Fibroblast of pulmonary artery (primary cell): ENCODE results near the gene DNTT.
"Not testable (repeated sequence)": the region's sequence is repeated elsewhere in the genome, so short reads cannot be mapped to it uniquely, and the experiment has no call there.

Source experiments
- DNase-seq: peaks from one replicate; pipeline ENCODE4 v3.0.0-alpha.2; 2010; ENCODE audit warnings: low read depth
- H3K4me3 ChIP-seq: replicated peaks from 2 replicates; pipeline ENCODE4 v1.5.1; 2011; ENCODE audit warnings: low read depth, mild to moderate bottlenecking, control low read depth, low read length, moderate library complexity
- CTCF ChIP-seq: IDR thresholded peaks from 2 replicates; pipeline ENCODE4 v1.5.1; 2011; ENCODE audit warnings: mild to moderate bottlenecking, control low read depth, low read length, inconsistent platforms; ENCODE audit errors: missing control alignments

DNTT gene

DNA sequence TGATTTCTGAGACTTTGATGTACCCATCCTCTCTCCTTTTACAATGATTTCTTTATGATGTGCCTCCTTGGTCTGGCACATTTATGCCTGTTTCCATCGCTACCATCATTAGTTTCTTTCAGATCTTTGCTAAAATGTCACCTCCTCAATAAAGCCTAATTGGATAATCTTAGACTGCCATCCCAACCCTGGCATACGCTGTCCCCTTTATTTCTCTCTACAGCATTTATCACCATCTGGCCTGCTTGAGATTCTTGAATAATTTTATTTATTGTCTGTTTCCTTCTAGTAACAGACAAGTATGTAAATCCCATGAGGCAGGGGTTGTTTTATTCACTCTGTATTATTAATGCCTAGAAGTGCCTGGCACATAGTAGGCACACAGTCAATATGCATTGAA, 6.7 kb upstream of the DNTT start:
- DNase-seq = no peak
- H3K4me3 ChIP-seq = no peak overlapping the region
- TF ChIP-seq CTCF = no peak

- no peak for TF ChIP-seq CTCF
- no peak overlapping the region for H3K4me3 ChIP-seq
- DNase-seq = no peak
Observed at GRCh38 chr10:96298362-96298761, 5.9 kb upstream of the DNTT start.

DNA sequence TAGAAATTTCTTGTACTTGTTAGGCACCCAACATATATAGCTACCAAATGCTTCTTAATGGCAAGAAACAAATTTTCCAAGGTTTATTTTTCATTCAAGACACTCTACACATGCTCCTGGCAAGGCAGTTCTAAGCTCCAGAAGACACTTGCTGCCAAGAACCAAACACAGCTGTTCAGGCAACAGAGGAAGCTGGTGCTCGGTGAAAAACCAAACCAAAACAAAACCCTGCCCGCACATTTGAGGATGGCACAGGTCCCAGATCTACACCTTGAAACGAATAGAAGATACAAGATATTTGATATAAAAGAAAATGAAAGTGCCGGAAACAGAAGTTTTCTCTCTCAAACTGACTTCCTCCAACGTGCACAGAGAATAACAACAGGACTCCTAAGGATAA, 4.9 kb upstream of the DNTT start:
- TF ChIP-seq CTCF = no peak
- DNase-seq = no peak
- H3K4me3 ChIP-seq = no peak overlapping the region

DNA sequence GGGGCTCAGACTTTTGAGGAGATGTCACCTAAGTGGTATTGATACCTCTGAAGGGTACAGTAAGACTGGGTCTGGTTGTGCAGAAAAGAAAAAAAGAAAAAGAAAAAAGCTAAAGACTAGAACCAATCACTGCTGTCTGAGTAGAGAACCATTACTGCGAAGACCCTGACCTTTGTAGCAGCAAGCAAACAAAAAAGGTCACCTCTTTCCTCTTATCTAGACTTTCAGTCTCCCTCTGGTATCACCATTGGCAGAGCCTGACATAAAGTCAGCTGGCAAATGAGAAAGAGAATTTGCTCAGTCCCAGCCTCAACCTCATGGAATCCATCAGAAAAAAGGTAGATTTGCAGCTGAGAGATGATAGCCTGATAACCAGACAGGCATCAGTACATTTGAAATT, 2.6 kb upstream of the DNTT start:
- no peak for TF ChIP-seq CTCF
- DNase-seq = no peak
- no peak overlapping the region for H3K4me3 ChIP-seq

GRCh38 chr10:96305019-96305418, 785 bp downstream of the DNTT start:
- no peak overlapping the region for H3K4me3 ChIP-seq
- TF ChIP-seq CTCF = no peak
- DNase-seq = no peak

GRCh38 chr10:96306516-96306915, 2.3 kb downstream of the DNTT start:
- no peak for TF ChIP-seq CTCF
- no peak overlapping the region for H3K4me3 ChIP-seq
- DNase-seq = no peak

DNA sequence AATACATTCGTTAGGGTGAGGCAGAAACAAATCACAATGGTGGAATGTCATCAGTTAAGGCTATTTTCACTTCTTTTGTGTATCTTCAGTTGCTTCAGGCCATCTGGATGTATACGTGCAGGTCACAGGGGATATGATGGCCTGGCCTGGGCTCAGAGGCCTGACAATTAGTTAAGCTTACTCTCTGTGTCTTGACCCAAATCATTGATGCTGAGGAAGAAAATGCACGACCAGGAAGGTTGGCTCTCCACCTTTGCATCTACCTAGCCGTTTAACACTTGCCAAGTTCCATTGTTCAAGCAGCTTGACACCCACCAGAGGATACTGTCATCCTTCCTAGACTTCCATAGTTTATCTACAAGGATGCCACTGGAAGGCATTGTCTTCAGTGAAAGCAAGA, 4.6 kb downstream of the DNTT start:
- H3K4me3 ChIP-seq, DNase-seq: not testable (repeated sequence)

- no peak for DNase-seq
- no peak for TF ChIP-seq CTCF
- H3K4me3 ChIP-seq = no peak overlapping the region
Observed at GRCh38 chr10:96309628-96310320, 5.5 kb downstream of the DNTT start.
